Measurements from ENCODE around the gene CD55. TPM values are rescaled to one million over a fixed set of nuclear protein-coding genes. Genes with fewer than 3 reads are reported as not detected.
"Not testable (repeated sequence)": the region's sequence is repeated elsewhere in the genome, so short reads cannot be mapped to it uniquely, and the experiment has no call there.

The CD55 gene
- total RNA-seq, 1 donor from 2014 or later: 11.0 TPM

- no peak overlapping the region for H3K4me3 ChIP-seq (ENCODE audit: low read length in 3 of 3)
- peaks cover 7 to 20% (median 18%) of the 10 kb centered on the region in 3 donors for H3K4me1 ChIP-seq (ENCODE audit: control insufficient read depth in 3 of 3, insufficient read depth in 3 of 3, low read length in 3 of 3)
- no peak overlapping the region for H3K27ac ChIP-seq (ENCODE audit: low read depth, low read length)
Measured at GRCh38 chr1:207314816-207315215, 6.7 kb upstream of the CD55 start.

GRCh38 chr1:207315435-207315834 lies 6.0 kb upstream of the CD55 start:
- Histone ChIP-seq H3K4me3 (ENCODE audit: low read length in 3 of 3) (peak overlapping the region in 1 of 3 donors; percentile 13), H3K4me1 (ENCODE audit: control insufficient read depth in 3 of 3, insufficient read depth in 3 of 3, low read length in 3 of 3) (peaks cover 4 to 20% (median 15%) of the 10 kb centered on the region in 3 donors), H3K27me3 (ENCODE audit: control insufficient read depth in 3 of 3, insufficient read depth in 3 of 3, low read length in 3 of 3) (no peaks in the 10 kb centered on the region), H3K9me3 (ENCODE audit: control insufficient read depth in 3 of 3, low read length in 3 of 3) (no peaks in the 10 kb centered on the region), H3K9ac (ENCODE audit: low read depth in 1 of 3, low read length in 3 of 3) (no peak overlapping the region), H3K27ac (ENCODE audit: low read depth, low read length) (no peak overlapping the region), H3K36me3 (ENCODE audit: control insufficient read depth in 3 of 3, insufficient read depth in 3 of 3, low read length in 3 of 3) (no peaks in the 10 kb centered on the region)

More at GRCh38 chr1:207314816-207315215, 6.7 kb upstream of the CD55 start:
- Histone ChIP-seq H3K36me3 (ENCODE audit: control insufficient read depth in 3 of 3, insufficient read depth in 3 of 3, low read length in 3 of 3) (no peaks in the 10 kb centered on the region), H3K27me3 (ENCODE audit: control insufficient read depth in 3 of 3, insufficient read depth in 3 of 3, low read length in 3 of 3) (no peaks in the 10 kb centered on the region), H3K9ac (ENCODE audit: low read depth in 1 of 3, low read length in 3 of 3) (no peak overlapping the region), H3K9me3 (ENCODE audit: control insufficient read depth in 3 of 3, low read length in 3 of 3) (no peaks in the 10 kb centered on the region)

GRCh38 chr1:207316141-207316540 lies 5.3 kb upstream of the CD55 start:
- Histone ChIP-seq H3K9me3 (ENCODE audit: control insufficient read depth in 3 of 3, low read length in 3 of 3) (no peaks in the 10 kb centered on the region), H3K36me3 (ENCODE audit: control insufficient read depth in 3 of 3, insufficient read depth in 3 of 3, low read length in 3 of 3) (no peaks in the 10 kb centered on the region), H3K9ac (ENCODE audit: low read depth in 1 of 3, low read length in 3 of 3) (no peak overlapping the region), H3K27ac (ENCODE audit: low read depth, low read length) (no peak overlapping the region), H3K27me3 (ENCODE audit: control insufficient read depth in 3 of 3, insufficient read depth in 3 of 3, low read length in 3 of 3) (no peaks in the 10 kb centered on the region), H3K4me3 (ENCODE audit: low read length in 3 of 3) (no peak overlapping the region), H3K4me1 (ENCODE audit: control insufficient read depth in 3 of 3, insufficient read depth in 3 of 3, low read length in 3 of 3) (peaks cover 7 to 23% (median 19%) of the 10 kb centered on the region in 3 donors)

GRCh38 chr1:207316622-207317391 lies 4.7 kb upstream of the CD55 start:
- Histone ChIP-seq H3K9me3 (ENCODE audit: control insufficient read depth in 3 of 3, low read length in 3 of 3) (no peaks in the 10 kb centered on the region), H3K27ac (ENCODE audit: low read depth, low read length) (no peak overlapping the region), H3K9ac (ENCODE audit: low read depth in 1 of 3, low read length in 3 of 3) (no peak overlapping the region), H3K4me3 (ENCODE audit: low read length in 3 of 3) (no peak overlapping the region), H3K27me3 (ENCODE audit: control insufficient read depth in 3 of 3, insufficient read depth in 3 of 3, low read length in 3 of 3) (no peaks in the 10 kb centered on the region), H3K4me1 (ENCODE audit: control insufficient read depth in 3 of 3, insufficient read depth in 3 of 3, low read length in 3 of 3) (peaks cover 7 to 23% (median 21%) of the 10 kb centered on the region in 3 donors), H3K36me3 (ENCODE audit: control insufficient read depth in 3 of 3, insufficient read depth in 3 of 3, low read length in 3 of 3) (no peaks in the 10 kb centered on the region)

GRCh38 chr1:207317561-207317960 lies 3.9 kb upstream of the CD55 start:
- H3K36me3 ChIP-seq (ENCODE audit: control insufficient read depth in 3 of 3, insufficient read depth in 3 of 3, low read length in 3 of 3): no peaks in the 10 kb centered on the region
- no peak overlapping the region for H3K9ac ChIP-seq (ENCODE audit: low read depth in 1 of 3, low read length in 3 of 3)
- H3K4me1 ChIP-seq (ENCODE audit: control insufficient read depth in 3 of 3, insufficient read depth in 3 of 3, low read length in 3 of 3): peaks cover 12 to 21% (median 20%) of the 10 kb centered on the region in 3 donors
- no peak overlapping the region for H3K4me3 ChIP-seq (ENCODE audit: low read length in 3 of 3)
- peak overlapping the region; percentile 16 for H3K27ac ChIP-seq (ENCODE audit: low read depth, low read length)
- no peaks in the 10 kb centered on the region for H3K9me3 ChIP-seq (ENCODE audit: control insufficient read depth in 3 of 3, low read length in 3 of 3)
- H3K27me3 ChIP-seq (ENCODE audit: control insufficient read depth in 3 of 3, insufficient read depth in 3 of 3, low read length in 3 of 3): no peaks in the 10 kb centered on the region

- Histone ChIP-seq H3K9ac (ENCODE audit: low read depth in 1 of 3, low read length in 3 of 3) (no peak overlapping the region), H3K4me3 (ENCODE audit: low read length in 3 of 3) (no peak overlapping the region), H3K9me3 (ENCODE audit: control insufficient read depth in 3 of 3, low read length in 3 of 3) (no peaks in the 10 kb centered on the region), H3K36me3 (ENCODE audit: control insufficient read depth in 3 of 3, insufficient read depth in 3 of 3, low read length in 3 of 3) (no peaks in the 10 kb centered on the region), H3K27ac (ENCODE audit: low read depth, low read length) (peak overlapping the region; percentile 16), H3K27me3 (ENCODE audit: control insufficient read depth in 3 of 3, insufficient read depth in 3 of 3, low read length in 3 of 3) (no peaks in the 10 kb centered on the region), H3K4me1 (ENCODE audit: control insufficient read depth in 3 of 3, insufficient read depth in 3 of 3, low read length in 3 of 3) (peaks cover 16 to 21% (median 18%) of the 10 kb centered on the region in 3 donors)
Measured at GRCh38 chr1:207318072-207318619, 3.3 kb upstream of the CD55 start.

- no peaks in the 10 kb centered on the region for H3K9me3 ChIP-seq (ENCODE audit: control insufficient read depth in 3 of 3, low read length in 3 of 3)
- no peak overlapping the region for H3K9ac ChIP-seq (ENCODE audit: low read depth in 1 of 3, low read length in 3 of 3)
- H3K27me3 ChIP-seq (ENCODE audit: control insufficient read depth in 3 of 3, insufficient read depth in 3 of 3, low read length in 3 of 3): no peaks in the 10 kb centered on the region
- peaks cover 18 to 26% (median 22%) of the 10 kb centered on the region in 3 donors for H3K4me1 ChIP-seq (ENCODE audit: control insufficient read depth in 3 of 3, insufficient read depth in 3 of 3, low read length in 3 of 3)
- H3K27ac ChIP-seq (ENCODE audit: low read depth, low read length): peak overlapping the region; percentile 3
- peaks cover 0 to 8% (median 0%) of the 10 kb centered on the region in 3 donors for H3K36me3 ChIP-seq (ENCODE audit: control insufficient read depth in 3 of 3, insufficient read depth in 3 of 3, low read length in 3 of 3)
- no peak overlapping the region for H3K4me3 ChIP-seq (ENCODE audit: low read length in 3 of 3)
Measured at GRCh38 chr1:207319199-207319598, 2.3 kb upstream of the CD55 start.

GRCh38 chr1:207320105-207320504 lies 1.4 kb upstream of the CD55 start:
- not testable (repeated sequence) for H3K27ac ChIP-seq (ENCODE audit: low read depth, low read length); H3K9me3 ChIP-seq (ENCODE audit: control insufficient read depth in 3 of 3, low read length in 3 of 3); H3K27me3 ChIP-seq (ENCODE audit: control insufficient read depth in 3 of 3, insufficient read depth in 3 of 3, low read length in 3 of 3); H3K4me3 ChIP-seq (ENCODE audit: low read length in 3 of 3); H3K9ac ChIP-seq (ENCODE audit: low read depth in 1 of 3, low read length in 3 of 3)
- Histone ChIP-seq H3K36me3 (ENCODE audit: control insufficient read depth in 3 of 3, insufficient read depth in 3 of 3, low read length in 3 of 3) (peaks cover 0 to 10% (median 2%) of the 10 kb centered on the region in 3 donors), H3K4me1 (ENCODE audit: control insufficient read depth in 3 of 3, insufficient read depth in 3 of 3, low read length in 3 of 3) (peaks cover 18 to 26% (median 22%) of the 10 kb centered on the region in 3 donors)

GRCh38 chr1:207321790-207322645 lies 540 bp downstream of the CD55 start:
- Histone ChIP-seq H3K27me3 (ENCODE audit: control insufficient read depth in 3 of 3, insufficient read depth in 3 of 3, low read length in 3 of 3) (no peaks in the 10 kb centered on the region), H3K9ac (ENCODE audit: low read depth in 1 of 3, low read length in 3 of 3) (peak overlapping the region; percentile 93 to 99 (median 95)), H3K4me1 (ENCODE audit: control insufficient read depth in 3 of 3, insufficient read depth in 3 of 3, low read length in 3 of 3) (peaks cover 5 to 19% (median 12%) of the 10 kb centered on the region in 3 donors), H3K4me3 (ENCODE audit: low read length in 3 of 3) (peak overlapping the region; percentile 69 to 99 (median 88)), H3K36me3 (ENCODE audit: control insufficient read depth in 3 of 3, insufficient read depth in 3 of 3, low read length in 3 of 3) (peaks cover 5 to 25% (median 16%) of the 10 kb centered on the region in 3 donors), H3K9me3 (ENCODE audit: control insufficient read depth in 3 of 3, low read length in 3 of 3) (no peaks in the 10 kb centered on the region), H3K27ac (ENCODE audit: low read depth, low read length) (peak overlapping the region; percentile 95)

Measured in skeletal muscle tissue (tissue), 4 donors.